Astrocyte (in vitro differentiated cells and primary cell): ENCODE measurements around the gene ARVCF.

Experiments
- EZH2 ChIP-seq: IDR thresholded peaks from 2 replicates; pipeline ENCODE4 v1.6.1; 2012; ENCODE audit warnings: mild to moderate bottlenecking, low read length, inconsistent platforms; ENCODE audit not compliant: insufficient read depth
- TF ChIP-seq, protein P1 (sequence below): IDR thresholded peaks from 2 replicates; pipeline ENCODE4 v1.5.1; 2011; ENCODE audit warnings: low read depth, mild to moderate bottlenecking, inconsistent platforms, low read length, moderate library complexity; ENCODE audit not compliant: insufficient read depth

DNA sequence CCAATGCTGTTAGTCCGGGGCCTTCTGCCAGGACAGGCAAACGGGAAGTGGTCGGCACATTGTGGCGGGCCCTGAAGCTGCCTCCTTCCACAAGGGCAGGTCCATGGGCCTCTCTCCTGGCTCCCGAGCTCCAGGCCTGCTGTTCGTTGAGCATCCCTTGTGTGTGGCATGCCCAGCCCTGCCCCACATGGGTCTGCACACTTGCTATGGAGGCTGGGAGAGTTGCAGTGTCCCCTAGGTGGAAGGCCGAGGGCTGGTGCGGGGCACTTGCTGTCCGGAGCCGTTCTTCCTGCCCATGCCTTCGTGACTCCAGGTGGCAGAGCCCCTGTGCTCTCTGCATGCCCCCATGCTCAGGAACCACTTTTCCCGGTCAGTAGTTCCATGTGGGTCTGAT lies 37.4 kb upstream of the ARVCF start:
- TF ChIP-seq, protein P1, sequence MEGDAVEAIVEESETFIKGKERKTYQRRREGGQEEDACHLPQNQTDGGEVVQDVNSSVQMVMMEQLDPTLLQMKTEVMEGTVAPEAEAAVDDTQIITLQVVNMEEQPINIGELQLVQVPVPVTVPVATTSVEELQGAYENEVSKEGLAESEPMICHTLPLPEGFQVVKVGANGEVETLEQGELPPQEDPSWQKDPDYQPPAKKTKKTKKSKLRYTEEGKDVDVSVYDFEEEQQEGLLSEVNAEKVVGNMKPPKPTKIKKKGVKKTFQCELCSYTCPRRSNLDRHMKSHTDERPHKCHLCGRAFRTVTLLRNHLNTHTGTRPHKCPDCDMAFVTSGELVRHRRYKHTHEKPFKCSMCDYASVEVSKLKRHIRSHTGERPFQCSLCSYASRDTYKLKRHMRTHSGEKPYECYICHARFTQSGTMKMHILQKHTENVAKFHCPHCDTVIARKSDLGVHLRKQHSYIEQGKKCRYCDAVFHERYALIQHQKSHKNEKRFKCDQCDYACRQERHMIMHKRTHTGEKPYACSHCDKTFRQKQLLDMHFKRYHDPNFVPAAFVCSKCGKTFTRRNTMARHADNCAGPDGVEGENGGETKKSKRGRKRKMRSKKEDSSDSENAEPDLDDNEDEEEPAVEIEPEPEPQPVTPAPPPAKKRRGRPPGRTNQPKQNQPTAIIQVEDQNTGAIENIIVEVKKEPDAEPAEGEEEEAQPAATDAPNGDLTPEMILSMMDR = no peak
- no peak for TF ChIP-seq EZH2
